Activated T-cell treated with anti-CD3 and anti-CD28 coated beads, Interleukin-2, amount 50 U/mL, for 48 hours (primary cell): Measurements from ENCODE around the gene SLC23A2.
"Not testable (repeated sequence)": the region's sequence is repeated elsewhere in the genome, so short reads cannot be mapped to it uniquely, and the experiment has no call there.

Experiments used
- DNase-seq, 2 experiments: peaks; one replicate each; pipeline ENCODE4 v3.0.0-alpha.2; 2020

The SLC23A2 gene

DNA sequence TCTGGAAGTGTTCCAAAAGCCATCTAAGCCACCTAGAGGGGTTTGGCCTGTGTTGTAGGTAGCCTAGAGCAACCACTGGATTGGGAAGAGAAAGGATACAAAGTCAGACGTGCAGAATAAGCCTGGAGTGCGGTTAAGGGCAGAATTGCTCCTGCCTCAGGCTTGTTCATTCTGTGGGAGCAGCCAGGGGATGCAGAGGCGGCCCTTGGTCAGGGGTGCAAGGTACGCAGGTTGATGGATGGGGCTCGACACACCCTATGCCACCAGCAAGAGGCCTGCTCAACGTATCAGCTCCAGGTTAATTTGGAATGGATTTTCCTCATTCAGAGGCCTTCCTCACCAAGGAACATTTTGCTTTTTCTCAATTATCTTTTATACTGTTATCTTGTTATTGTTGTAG, 129.8 kb downstream of the SLC23A2 start:
- no peak for DNase-seq

GRCh38 chr20:4870906-4871305, 130.4 kb downstream of the SLC23A2 start:
- no peak for DNase-seq

GRCh38 chr20:4869290-4870193, 131.8 kb downstream of the SLC23A2 start:
- DNase-seq = no peak

DNA sequence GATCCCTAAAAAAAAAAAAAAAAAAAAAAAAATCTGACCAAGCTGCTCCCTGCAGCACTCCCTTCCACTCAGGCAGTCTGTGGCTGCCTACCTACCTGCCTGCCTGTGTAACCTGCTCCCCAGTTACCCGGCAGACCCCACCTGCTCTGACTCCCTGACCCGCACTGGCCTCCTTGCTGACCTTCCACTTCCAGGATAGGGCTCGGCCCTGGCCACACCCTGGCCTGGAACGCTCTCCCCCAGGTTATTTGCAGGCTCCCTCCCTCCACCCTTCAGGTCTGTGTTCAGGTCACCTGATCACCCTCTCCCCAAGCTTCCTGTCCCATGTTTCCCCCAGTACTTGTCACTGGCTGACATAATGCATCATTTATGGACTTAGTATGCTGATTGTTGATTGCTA, 134.3 kb downstream of the SLC23A2 start:
- DNase-seq = no peak

- no peak for DNase-seq
These were observed 134.9 kb downstream of the SLC23A2 start for GRCh38 chr20:4866429-4866828.

DNA sequence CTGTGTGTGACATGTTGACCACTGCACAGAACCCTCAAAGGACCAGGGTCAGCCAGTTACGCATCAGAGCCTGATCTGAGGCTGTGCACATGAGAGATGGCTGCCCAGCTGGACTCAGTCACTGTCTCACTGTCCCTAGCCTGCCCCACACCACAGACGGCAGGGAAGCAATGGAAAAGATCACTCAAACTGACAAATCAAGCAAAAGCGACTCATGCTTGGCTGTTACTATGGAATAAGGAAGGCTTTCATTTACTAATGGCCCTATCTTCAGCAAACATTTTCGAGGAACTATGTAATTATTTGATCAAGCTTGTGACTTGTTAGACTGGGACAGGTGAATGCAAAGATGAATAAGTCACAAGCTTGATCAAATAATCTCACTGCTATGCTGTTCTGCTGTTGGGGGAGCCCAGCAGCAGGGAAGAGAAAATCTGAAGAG, 137.0 kb downstream of the SLC23A2 start:
- DNase-seq = no peak

GRCh38 chr20:4862661-4863060, 138.6 kb downstream of the SLC23A2 start:
- no peak for DNase-seq

- DNase-seq = no peak
These were observed 139.3 kb downstream of the SLC23A2 start for GRCh38 chr20:4861961-4862360.

DNA sequence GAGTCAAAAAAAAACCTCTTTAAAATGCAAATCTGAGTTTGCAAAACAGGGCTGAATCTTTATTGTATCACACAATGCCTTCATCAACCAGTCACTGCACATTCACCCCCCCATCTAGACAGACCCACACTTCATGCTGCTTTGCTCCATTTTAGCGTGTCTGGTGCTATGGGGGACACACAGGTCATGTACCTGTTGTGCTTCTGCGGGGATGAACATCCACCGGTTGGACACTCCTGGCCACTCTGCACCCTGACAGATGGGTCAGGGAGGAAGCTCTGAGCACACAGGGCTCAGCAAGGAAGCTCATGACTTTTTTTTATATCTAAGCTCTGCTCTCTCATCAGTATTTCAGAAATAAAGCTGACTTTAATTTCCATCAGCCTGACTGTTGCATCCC, 143.3 kb downstream of the SLC23A2 start:
- no peak for DNase-seq

- no peak for DNase-seq
These were observed 145.1 kb downstream of the SLC23A2 start for GRCh38 chr20:4856022-4856755.

- no peak for DNase-seq
These were observed 145.8 kb downstream of the SLC23A2 start for GRCh38 chr20:4855555-4855954.

- DNase-seq = no peak
These were observed 146.2 kb downstream of the SLC23A2 start for GRCh38 chr20:4855097-4855496.

DNA sequence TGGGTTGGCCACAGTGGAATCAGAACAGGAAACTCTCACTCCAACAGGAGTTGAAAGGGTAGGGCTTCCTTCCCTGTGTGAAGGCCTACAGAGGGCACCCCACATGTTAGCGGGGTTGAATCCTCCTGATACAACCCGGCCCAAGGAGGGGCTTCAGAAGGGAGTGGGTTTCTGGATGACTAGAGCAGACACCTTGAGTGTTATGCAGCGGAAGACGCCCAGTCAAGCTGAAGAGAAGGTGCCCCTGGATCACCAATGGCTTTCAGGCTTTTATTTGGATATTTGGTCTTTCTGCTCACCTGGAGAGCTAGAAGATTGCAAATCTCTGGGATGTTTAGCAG, 146.8 kb downstream of the SLC23A2 start:
- DNase-seq = no peak

GRCh38 chr20:4853757-4854560, 147.4 kb downstream of the SLC23A2 start:
- DNase-seq = no peak

DNA sequence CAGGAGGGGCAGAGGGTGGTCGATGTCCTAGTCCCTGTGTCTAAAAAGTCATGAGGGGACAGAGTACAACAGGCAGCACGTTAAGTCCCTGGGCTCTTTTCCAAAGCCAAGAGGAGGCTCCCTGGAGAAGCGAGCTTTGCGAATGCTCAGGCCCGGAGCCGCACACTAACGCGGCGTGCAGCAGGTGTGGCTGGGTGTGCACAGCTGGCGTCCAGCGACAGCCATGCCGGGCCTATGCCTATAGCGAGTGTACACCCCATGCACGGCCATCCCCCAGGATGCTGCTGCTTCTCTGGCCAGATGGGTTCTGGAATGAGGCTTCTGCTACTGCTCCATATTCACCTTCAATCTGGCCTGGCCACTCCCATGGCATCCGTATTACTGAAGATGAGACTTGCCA, 148.3 kb downstream of the SLC23A2 start:
- DNase-seq = no peak

DNA sequence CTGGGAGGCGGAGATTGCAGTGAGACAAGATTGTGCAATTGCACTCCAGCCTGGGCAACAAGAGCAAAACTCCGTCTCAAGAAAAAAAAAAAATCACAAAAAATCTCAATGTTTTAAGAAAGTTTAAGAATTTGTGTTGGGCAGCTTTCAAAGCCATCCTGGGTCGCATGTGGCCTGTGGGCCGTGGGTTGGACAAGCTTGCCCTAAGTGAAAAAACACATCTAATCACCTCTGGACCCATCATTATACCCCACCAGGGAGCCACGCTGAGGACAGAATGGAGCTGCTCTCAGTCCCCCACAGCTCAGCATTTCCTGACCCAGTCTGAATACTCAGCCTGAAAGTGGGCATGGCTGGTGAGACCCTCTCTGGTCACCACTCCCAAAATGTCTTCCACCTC, 150.3 kb downstream of the SLC23A2 start:
- DNase-seq = no peak

DNA sequence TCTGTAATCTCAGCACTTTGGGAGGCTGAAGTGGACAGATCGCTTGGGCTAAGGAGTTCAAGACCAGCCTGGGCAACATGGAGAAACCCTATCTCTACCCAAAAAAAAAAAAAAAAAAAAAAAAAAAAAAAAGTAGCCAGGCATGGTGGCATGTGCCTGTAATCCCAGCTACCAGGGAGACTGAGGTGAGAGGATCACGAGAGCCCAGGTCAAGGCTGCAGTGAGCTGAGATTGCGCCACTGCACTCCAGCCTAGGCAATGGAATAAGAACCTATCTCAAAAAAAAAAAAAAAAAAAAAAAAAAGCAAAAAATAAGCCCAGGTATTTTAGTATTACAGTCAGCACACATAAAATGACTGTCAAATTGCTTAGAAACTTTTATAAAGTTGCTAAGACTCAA, 152.5 kb downstream of the SLC23A2 start:
- not testable (repeated sequence) for DNase-seq

DNA sequence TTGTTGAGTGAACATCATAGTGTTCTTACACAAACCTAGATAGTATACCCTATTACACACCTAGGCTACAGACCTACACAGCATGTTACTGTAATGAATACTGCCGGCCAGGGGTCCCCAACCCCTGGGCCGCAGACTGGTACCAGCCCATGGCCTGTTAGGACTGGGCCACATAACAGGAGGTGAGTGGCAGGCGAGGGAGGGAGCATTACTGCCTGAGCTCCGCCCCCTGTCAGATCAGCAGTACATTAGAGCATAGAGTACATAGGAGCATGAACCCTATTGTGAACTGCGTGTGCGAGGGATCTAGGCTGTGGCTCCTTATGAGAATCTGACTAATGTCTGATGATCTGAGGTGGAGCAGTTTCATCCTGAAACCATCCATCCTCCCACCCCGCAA, 153.3 kb downstream of the SLC23A2 start:
- peak in 1 of 2 experiments; percentile 12 for DNase-seq

DNA sequence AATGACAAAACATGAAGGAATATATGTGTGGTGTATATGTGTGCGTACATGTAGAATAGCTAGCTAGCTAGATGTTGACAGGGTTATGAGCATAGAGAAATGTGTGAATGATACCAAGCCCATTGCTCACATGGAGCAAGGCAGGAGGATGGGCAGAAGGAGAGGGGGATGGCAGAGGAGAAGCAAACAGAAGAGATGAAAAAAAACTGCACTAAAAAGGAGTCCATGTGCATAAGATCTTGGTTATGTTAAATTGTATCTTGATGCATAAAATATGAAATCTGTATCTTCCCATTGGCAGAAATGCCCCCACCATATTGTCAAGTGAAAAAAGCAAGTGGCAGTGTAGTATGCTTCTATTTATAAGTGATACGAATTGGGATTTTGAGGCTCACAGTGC, 154.5 kb downstream of the SLC23A2 start:
- DNase-seq = no peak

DNA sequence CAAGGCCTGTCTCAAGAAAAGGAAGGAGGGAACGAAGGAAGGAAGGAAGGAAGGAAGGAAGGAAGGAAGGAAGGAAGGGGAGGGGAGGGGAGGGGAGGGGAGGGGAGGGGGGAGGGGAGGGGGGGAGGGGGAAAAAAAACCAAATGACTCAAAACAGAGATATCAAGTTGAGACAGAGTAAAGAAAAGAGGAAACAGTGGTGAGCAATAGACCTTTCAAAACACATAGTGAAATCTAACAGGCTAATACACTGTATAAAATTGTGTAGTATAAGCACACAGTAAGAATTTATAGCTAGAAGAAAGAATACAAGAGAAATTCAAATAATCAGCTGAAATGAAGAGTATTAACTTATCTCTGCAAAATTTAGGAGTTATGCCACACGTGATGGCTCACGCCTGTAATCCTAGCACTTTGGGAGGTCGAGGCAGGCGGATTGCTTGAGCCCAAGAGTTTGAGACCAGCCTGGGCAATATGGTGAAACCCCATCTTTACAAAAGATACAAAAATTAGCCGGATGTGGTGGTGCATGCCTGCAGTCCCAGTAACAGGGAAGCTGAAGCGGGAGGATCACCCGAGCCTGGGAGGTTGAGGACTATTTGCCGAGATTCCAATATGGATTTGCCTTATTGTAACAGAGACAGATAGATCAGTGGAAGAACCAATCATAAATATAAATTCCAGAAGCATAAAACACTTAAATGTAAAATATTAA, 156.4 kb downstream of the SLC23A2 start:
- peak in 1 of 2 experiments; percentile 2 for DNase-seq

GRCh38 chr20:4844325-4844724, 157.0 kb downstream of the SLC23A2 start:
- DNase-seq = peak in 1 of 2 experiments; percentile 16

DNA sequence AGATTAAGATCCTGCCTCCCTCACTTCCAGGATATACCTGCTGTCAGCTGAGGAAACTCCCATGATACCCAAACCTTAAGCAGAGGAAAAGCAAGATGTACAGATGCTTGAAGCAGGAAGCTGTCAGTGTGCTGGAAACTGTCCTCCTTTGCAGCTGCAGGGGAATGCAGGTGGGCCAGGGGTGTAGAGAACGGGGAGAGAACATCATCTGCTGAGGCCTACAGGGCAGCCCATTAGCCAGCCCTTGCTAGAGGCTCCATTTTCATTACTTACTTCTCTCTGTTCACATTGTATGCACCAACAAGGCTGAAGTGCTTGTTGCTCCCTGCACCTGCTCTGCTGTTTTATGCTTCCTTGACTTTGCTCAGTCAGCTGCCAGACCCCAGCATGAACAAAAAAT, 160.5 kb downstream of the SLC23A2 start:
- peak in 1 of 2 experiments; percentile 5 for DNase-seq

DNA sequence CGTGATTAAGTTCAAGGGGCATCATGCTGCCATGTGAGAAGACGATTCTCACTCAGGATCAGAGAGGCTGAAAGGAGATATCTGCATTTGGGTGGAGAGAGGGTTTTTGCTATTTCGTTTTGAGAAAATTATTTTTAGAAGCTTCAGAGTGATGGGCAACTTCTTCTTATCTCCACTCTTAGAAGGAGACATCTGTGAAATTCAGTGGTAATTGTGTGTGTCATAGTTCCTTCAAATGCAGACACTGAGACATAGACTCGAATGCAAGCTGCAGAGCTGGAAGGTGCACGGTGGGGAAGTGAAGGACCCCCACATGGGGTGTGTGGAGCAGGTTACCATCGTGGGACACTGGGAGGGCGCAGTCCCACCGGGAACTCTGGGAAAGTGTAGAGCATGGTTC, 162.8 kb downstream of the SLC23A2 start:
- DNase-seq = peak in 1 of 2 experiments; percentile 11
